Thymus (tissue), 11 donors: ENCODE measurements around the gene CDH8. TPM values are rescaled to one million over a fixed set of nuclear protein-coding genes. Genes with fewer than 3 reads are reported as not detected.

Source experiments
- DNase-seq, 9 donors: peaks; one replicate each; pipeline ENCODE4 v3.0.0-alpha.2; 2013; ENCODE audit warnings: low spot score in 9 of 9, low read depth in 6 of 9, missing footprints in 1 of 9
- H3K27ac ChIP-seq, 2 donors: one replicate each; pipeline ENCODE4 v1.5.1; 2013; ENCODE audit warnings: control low read depth in 1 of 2, low read depth in 1 of 2, low read length in 1 of 2, mild to moderate bottlenecking in 1 of 2, moderate library complexity in 1 of 2
- H3K27me3 ChIP-seq, 2 donors: one replicate each; pipeline ENCODE4 v1.5.1; 2013; ENCODE audit warnings: low read length in 1 of 2; ENCODE audit not compliant: control insufficient read depth in 2 of 2, insufficient read depth in 1 of 2
- H3K36me3 ChIP-seq, 2 donors: one replicate each; pipeline ENCODE4 v1.5.1; 2013; ENCODE audit warnings: low read length in 1 of 2, mild to moderate bottlenecking in 1 of 2, moderate library complexity in 1 of 2; ENCODE audit not compliant: control insufficient read depth in 2 of 2, insufficient read depth in 2 of 2
- H3K4me1 ChIP-seq, 2 donors: one replicate each; pipeline ENCODE4 v1.5.1; 2013; ENCODE audit warnings: low read length in 2 of 2; ENCODE audit not compliant: control insufficient read depth in 2 of 2, insufficient read depth in 2 of 2
- H3K4me3 ChIP-seq, 2 donors: one replicate each; pipeline ENCODE4 v1.5.1; 2013; ENCODE audit warnings: low read length in 2 of 2, control low read depth in 1 of 2, mild to moderate bottlenecking in 1 of 2
- H3K9me3 ChIP-seq, 2 donors: one replicate each; pipeline ENCODE4 v1.5.1; 2013; ENCODE audit warnings: low read length in 1 of 2, mild to moderate bottlenecking in 1 of 2; ENCODE audit not compliant: control insufficient read depth in 2 of 2, insufficient read depth in 1 of 2
- WGBS: extraction: QIAGEN DNeasy Blood & Tissue Kit; methylation state at CpG from one replicate; pipeline ENCODE4 v1.1.7; 2013; 5-methylcytosine and 5-hydroxymethylcytosine counted together
- polyA plus RNA-seq: library from polyadenylated mRNA; stranded (reverse); fragments of 200-250 nt; gene quantifications from one replicate; pipeline ENCODE4 v1.2.3, GENCODE V29; 2013
- total RNA-seq: library from RNA; stranded (reverse); fragments of 120-200 nt; gene quantifications from one replicate; pipeline ENCODE4 v1.2.4, GENCODE V29; 2013
- donor health status: healthy.

CDH8 gene
- total and polyA plus RNA-seq, 2 donors: 0.32 to 0.61 TPM

DNA sequence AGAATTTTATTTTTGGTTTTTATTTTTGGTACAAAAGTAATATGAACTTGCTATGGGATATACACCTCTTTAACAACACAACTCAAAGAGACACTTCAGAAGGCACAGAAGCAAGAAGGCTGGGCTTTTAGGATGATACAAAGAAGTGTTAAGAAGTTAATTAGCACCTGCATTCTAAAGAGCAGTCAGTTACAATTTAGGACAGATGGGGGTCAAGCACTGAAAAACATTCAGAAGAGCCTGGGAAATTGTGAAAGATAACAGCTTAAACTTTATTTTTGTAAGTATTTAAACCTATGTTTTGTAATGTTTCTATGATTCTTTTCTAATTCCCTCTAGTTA, 163.5 kb downstream of the CDH8 start:
- H3K27ac ChIP-seq: no peak overlapping the region
- no peaks in the 10 kb centered on the region for H3K4me1 ChIP-seq
- no peak overlapping the region for H3K4me3 ChIP-seq
- no peaks in the 10 kb centered on the region for H3K36me3 ChIP-seq
- DNase-seq: no peak
- no peaks in the 10 kb centered on the region for H3K27me3 ChIP-seq
- H3K9me3 ChIP-seq: no peaks in the 10 kb centered on the region

DNA sequence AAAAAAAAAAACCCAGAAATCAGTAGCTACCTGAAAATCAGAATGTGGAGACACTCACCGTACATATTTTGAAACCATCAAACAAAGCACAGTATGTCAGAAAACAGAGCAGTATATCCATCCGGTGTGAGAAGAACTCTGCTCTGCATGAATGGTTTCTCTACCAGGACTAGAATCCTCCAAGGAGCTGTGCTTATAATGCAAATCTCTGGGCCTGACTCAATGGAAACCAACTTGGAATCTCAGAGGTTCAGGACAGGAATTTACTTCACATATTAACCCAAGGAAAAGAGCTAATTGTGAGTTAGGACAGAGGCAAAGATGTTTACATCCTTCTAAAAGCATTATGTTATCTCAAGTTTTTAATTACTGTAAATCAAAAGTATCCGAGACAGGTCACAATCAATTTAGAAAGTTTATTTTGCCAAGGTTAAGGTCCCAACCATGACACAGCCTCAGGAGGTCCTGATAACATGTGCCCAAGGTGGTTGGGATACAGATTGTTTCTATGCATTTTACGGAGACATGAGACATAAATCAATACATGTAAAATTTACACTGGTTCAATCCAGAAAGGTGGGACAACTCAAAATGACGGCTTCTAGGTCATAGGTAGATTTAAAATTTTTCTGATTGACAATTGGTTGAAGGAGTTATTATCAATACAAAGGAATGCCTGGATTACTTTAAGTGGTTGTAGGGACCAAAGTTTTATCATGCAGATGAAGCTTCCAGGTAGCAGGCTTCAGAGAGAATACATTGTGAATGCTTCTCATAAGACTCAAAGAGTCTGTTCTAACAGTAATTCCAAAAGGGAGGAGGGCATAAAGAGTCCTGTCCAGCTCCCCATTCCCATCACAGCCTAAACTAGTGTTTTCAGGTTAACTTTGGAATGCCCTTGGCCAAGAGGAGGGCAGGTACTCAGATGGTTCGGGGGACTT, 164.1 kb downstream of the CDH8 start:
- no peak overlapping the region for H3K4me3 ChIP-seq
- H3K4me1 ChIP-seq: no peaks in the 10 kb centered on the region
- 89% methylated on average over 6 of the region's 6 CpGs for WGBS
- DNase-seq: no peak
- no peak overlapping the region for H3K27ac ChIP-seq
- no peaks in the 10 kb centered on the region for H3K27me3 ChIP-seq
- H3K36me3 ChIP-seq: no peaks in the 10 kb centered on the region
- no peaks in the 10 kb centered on the region for H3K9me3 ChIP-seq

DNA sequence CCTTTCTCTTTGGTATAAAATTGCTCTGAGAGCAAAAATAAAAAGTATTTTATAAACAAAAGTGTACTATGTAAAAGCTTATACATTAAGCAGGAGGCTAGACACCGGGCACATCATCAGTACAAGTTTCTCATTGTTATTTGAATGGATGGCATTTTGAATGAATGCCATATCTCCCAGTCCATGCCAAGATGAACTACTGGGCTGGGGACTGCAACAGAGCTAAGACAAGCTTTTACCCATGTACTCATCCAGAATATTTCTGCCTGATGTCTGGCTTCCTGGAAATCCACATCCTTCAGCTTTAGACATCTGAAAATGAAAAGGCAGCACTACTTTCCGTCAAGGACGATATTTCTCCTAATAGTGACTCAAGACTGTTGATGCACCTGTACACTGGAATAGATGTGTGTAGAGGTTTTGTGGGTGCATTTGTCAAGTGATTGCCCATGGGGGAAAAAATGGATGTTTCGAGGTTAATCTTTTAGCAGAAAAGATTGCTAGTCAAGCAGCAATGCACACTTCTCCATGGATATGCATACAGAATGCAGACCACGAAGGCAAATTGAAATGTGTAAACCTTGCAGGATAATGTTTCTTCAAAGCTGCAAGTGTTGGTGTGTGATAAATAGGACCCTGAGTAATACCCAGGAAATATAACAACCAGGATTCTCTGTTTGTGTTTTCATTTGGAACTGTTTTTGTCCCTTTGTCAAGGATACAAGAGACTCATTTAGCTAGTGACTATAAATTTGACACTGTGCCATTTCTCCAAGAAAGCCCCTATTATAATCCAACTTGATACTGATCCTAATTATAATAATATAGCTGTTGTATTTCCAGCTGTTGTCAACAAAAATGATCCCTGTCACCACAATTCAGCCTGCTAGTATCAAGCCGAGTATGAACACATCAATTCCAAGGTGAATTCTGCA, 173.8 kb downstream of the CDH8 start:
- H3K27me3 ChIP-seq: no peaks in the 10 kb centered on the region
- DNase-seq: no peak
- WGBS: 92% methylated on average over 6 of the region's 6 CpGs

DNA sequence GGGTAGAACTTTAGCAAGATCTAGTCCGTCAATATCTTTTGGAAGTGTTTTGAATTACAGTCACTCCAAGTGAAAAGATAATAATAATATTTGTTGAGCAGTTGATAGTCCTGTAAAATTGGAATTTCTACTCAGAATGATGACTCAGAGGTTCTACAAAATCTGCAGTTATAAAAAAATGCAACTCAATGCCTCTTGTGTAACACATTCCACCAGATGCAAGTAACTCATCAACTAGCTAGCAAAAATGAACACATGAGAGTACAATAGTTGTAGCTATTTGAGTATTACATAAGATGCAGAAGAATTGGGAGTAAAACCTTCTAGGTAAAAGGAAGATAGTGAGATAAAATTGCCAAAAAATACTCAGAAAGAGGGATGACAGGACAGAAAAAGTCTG, 177.2 kb downstream of the CDH8 start:
- WGBS: 96% methylated on average over 1 of the region's 1 CpG
- no peaks in the 10 kb centered on the region for H3K36me3 ChIP-seq
- no peak for DNase-seq
- H3K27ac ChIP-seq: no peak overlapping the region
- H3K4me3 ChIP-seq: no peak overlapping the region
- H3K9me3 ChIP-seq: peaks cover 0 to 4% of the 10 kb centered on the region in 2 donors
- no peaks in the 10 kb centered on the region for H3K27me3 ChIP-seq
- no peaks in the 10 kb centered on the region for H3K4me1 ChIP-seq

More for the DNA sequence above, 173.8 kb downstream of the CDH8 start:
- no peaks in the 10 kb centered on the region for H3K36me3 ChIP-seq
- no peaks in the 10 kb centered on the region for H3K4me1 ChIP-seq
- H3K4me3 ChIP-seq: no peak overlapping the region
- no peak overlapping the region for H3K27ac ChIP-seq
- peaks cover 0 to 4% of the 10 kb centered on the region in 2 donors for H3K9me3 ChIP-seq

DNA sequence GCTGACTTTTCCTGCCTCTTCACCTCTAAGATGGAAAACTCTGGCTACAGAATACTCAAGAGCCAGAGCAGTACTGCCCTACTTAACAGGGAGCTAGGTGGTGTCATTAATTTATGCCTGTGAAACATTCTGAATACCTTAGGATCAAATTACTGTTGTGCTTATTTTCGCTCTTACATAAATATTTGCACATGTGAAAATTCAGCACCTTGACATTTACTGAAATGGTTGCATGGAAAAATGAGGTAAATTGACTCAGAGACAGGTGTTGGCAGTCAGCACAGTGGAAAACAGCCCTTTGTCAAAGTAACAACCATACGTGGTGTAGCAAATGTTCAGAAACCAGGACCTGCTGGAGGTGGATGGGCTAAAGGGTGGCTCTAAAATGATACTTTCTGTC, 193.6 kb downstream of the CDH8 start:
- DNase-seq: peak in 1 of 9 donors; percentile 8
- no peak overlapping the region for H3K27ac ChIP-seq
- H3K9me3 ChIP-seq: no peaks in the 10 kb centered on the region
- H3K4me1 ChIP-seq: no peaks in the 10 kb centered on the region
- H3K27me3 ChIP-seq: no peaks in the 10 kb centered on the region
- H3K36me3 ChIP-seq: no peaks in the 10 kb centered on the region
- WGBS: 85% methylated on average over 2 of the region's 2 CpGs
- H3K4me3 ChIP-seq: no peak overlapping the region

DNA sequence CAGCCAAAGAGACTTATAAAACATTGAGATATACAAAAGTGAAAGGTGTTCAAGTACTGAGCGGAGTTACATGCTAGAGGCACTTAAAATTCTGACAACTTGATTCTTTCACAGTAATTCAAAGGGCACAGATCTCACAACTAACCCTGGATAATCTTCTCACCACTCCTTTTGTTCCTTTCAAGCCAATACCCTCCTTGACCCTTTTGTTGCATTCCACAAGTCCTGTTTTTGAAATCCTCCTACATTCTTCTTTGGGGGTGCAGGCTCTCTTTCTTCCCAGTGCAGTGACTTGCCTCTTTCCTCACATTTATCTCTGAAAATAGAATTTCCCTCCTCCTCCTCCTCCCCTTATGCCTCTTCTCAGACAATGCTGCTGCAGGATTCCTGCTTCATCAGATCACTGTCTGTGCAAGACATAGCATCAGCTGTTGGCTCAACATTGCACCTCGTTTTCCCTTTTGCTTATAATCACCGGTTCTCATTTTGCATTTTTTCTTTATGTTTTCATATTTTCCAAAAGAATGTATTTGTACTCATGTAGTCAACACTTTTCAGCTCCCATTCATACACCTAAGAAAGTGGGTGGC, 199.3 kb downstream of the CDH8 start:
- no peak overlapping the region for H3K27ac ChIP-seq
- 84% methylated on average over 3 of the region's 3 CpGs for WGBS
- no peaks in the 10 kb centered on the region for H3K9me3 ChIP-seq
- H3K27me3 ChIP-seq: no peaks in the 10 kb centered on the region
- no peaks in the 10 kb centered on the region for H3K36me3 ChIP-seq
- H3K4me3 ChIP-seq: no peak overlapping the region
- H3K4me1 ChIP-seq: no peaks in the 10 kb centered on the region
- DNase-seq: no peak

DNA sequence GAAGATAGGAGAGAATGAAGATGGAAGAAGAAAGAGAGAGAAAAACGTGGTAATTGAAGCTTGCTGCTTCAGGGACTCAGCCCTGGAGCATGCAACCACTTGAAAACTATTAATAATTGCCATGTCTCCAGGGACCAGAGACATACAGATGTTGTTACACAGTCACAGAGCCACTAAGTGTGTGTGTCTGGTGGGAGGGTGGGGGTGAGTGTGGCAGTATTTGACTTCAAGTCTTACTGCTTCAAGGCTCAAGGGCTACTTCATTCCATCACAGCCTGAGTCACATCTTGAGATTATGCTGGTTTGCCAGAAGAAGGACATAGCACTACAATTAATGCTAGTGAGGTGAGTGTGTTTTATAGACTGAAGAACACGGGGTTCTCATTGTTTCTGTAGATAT, 202.2 kb downstream of the CDH8 start:
- Histone ChIP-seq H3K27me3 (no peaks in the 10 kb centered on the region), H3K27ac (no peak overlapping the region), H3K4me3 (no peak overlapping the region), H3K36me3 (no peaks in the 10 kb centered on the region), H3K9me3 (no peaks in the 10 kb centered on the region), H3K4me1 (no peaks in the 10 kb centered on the region)
- WGBS: 66% methylated on average over 2 of the region's 2 CpGs
- DNase-seq: no peak

DNA sequence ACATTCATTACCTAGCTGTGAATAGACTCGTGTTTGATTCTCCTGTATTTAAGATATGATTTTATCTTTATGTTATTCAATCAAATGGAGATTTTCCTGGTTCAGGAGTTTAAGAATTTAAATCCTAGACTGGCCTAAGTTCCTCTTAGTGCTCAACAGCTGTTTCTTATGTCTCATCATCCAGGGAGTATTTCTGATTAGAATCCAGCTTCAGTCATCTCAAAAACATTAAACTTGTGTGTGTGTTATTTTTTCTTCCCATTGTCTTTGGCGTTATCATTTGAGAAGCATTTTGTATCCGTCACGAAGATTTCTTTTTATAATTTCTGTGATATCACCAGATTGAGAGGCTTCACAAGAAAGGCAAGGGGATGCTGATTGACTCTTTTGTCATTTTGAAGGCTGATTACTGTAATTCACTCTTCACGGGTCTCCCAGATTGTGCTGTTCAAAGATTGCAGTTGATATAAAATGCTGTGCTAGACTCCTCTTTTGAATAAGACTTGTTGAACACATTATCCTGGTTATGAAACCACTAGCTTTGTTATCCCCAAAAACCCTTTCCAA, 204.8 kb downstream of the CDH8 start:
- Histone ChIP-seq H3K27ac (no peak overlapping the region), H3K4me1 (no peaks in the 10 kb centered on the region), H3K9me3 (no peaks in the 10 kb centered on the region), H3K36me3 (no peaks in the 10 kb centered on the region), H3K4me3 (no peak overlapping the region), H3K27me3 (no peaks in the 10 kb centered on the region)
- DNase-seq: no peak
- 91% methylated on average over 5 of the region's 5 CpGs for WGBS
